CD4-positive, alpha-beta T cell treated with Interleukin-2 at 100 ng/mL for 4 hours (primary cell): Measurements from ENCODE around the gene TMED7.
A peak's percentile ranks its signal among the peaks of the same experiment; 100 is the strongest.
"Not testable (repeated sequence)": the region's sequence is repeated elsewhere in the genome, so short reads cannot be mapped to it uniquely, and the experiment has no call there.

ENCODE experiments used
- DNase-seq: peaks from one replicate; pipeline ENCODE4 v3.0.0-alpha.2; 2020; ENCODE audit warnings: low spot score

The TMED7 gene

DNA sequence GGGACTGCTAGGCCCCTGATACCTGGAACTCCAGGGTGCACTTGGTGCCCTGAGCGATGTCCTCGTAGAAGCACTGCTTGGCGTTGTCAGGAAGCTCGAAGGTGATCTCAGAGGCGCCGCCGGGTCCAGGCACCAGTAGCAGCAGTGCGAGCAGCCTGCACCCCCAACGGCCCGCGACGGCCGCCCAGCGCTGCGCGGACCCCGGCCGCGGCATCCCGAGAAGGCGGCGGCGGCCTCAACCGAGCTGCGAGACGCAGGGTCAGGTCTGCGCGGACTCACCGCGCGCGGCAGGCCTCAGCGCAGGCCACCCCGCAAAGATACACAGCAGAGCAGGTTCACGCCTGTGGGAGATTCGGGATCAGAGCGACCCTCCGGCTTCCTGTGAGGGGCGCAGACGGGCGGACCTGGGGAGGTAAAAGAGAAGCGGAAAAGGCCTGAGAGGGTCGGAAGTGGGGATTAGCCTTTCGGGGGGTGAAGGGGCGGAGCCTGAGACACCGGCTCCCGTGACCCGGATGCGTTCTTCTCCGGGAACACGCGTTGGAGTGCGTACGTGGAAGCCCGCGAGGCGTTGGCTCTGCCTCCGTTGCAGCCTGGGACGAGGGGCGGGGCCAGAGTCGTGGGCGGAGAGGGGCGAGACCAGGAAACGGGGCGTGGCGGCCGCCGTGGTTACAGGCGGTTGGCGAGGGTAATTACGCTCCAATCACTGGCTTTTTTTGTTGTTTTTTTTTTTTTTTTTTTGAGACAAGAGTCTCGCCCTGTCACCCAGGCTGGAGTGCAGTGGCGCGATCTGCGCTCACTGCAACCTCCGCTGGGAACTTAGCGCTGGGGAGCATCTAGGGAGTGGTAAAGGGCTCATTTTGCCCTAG lies at the start of gene TMED7:
TSS of gene TMED7 (minus strand) at position 458 of the 866 bp plus-strand sequence. CDS start at position 214, 244 bp downstream.
- peak; percentile 99 for DNase-seq

DNA sequence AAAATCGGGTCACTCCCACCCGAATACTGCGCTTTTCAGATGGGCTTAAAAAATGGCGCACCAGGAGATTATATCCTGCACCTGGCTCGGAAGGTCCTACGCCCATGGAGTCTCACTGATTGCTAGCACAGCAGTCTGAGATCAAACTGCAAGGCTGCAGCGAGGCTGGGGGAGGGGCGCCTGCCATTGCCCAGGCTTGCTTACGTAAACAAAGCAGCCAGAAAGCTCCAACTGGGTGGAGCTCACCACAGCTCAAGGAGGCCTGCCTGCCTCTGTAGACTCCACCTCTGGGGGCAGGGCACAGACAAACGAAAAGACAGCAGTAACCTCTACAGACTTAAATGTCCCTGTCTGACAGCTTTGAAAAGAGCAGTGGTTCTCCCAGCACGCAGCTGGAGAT lies 48.9 kb upstream of the TMED7 start:
- not testable (repeated sequence) for DNase-seq

DNA sequence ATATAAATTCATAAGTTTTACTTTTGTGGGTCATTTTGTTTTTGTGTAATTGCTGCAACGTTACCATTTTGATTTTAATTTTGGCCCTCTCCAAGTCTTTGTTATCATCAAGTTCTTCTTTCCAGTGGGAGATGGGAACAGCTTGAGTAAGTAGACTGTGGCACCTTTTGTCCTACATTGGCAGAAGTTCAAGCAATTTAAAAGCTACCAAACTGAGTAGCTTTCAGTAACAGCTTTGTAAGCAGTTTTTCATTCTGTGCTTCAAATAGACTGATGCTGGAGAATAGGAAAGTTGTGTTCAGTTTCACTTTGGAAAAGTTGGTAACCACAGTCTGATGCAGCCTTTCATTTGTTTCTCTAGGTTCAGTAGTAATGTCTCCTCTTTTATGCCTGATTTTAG lies 47.8 kb upstream of the TMED7 start:
- no peak for DNase-seq

DNA sequence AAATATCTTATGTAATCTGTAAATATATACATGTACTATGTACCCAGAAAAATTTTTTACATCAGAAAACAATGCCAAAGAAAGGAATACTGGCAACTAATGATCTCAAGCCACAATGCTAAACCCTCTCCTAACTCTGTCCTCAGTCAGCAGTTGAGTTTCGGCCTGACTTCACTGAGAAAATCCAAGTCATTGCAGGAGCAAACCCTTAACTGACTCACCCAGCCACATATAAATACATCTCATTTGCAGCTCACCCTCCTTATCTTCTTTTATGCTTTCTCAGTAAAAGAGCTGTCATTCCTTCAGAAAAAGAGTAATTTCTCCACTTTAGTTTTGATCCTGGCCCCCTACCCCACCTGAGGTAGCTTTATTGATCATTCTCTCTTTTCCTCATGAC lies 46.1 kb upstream of the TMED7 start:
- no peak for DNase-seq

DNA sequence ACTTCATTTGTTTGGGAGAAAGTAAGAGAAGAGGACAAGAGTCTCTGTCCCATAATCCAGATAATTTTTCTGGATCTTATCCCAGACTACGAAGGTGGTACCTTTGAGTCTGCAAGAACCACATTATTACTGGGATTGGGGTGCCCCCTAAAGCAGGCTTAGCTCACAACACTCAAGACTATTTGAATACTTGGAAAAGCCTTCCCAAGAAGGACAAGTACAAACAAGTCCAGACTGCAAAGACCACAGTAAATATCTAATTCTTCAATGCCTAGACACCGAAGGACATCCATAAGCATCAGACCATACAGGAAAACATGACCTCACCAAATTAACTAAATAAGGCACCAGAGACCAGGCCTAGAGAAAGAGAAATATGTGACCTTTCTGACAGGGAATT lies 40.2 kb upstream of the TMED7 start:
- no peak for DNase-seq

DNA sequence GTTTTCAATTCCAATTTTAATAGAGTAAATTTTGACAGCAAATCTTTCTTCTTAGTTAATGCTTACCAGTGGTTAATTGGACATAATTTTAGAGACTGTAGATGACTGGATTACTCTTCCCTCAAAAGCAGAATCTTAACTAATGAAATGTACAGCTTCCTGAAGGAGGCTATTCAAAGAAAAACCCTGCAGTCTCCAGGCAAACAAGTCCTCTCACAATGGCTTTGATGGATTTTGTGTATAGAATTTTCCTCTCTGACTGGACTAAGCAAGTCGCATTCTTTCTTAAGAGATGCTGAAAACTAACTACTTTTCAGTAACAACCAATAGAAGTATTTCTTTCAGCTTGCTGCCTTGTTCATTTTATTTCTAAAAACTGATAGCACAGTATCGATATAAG lies 35.7 kb upstream of the TMED7 start:
- no peak for DNase-seq

DNA sequence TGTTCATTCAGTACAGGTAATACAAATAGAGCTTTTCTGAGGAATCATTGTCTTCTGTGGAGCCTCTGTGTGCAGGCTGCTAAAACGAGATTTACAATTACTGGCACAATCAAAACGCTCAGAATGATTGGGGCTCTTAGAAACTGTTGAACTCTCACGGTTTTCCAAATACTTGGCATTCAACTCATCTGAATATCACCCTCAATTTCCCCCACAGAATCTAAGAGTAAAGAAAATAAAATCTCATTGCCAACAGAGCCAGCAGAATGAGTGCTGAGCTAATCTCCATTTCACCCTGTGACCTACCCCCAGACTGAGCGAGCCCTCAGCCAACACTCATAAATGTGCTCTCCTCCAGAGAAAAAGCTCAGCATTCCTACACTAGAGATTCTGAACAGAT lies 35.3 kb upstream of the TMED7 start:
- DNase-seq: no peak

DNA sequence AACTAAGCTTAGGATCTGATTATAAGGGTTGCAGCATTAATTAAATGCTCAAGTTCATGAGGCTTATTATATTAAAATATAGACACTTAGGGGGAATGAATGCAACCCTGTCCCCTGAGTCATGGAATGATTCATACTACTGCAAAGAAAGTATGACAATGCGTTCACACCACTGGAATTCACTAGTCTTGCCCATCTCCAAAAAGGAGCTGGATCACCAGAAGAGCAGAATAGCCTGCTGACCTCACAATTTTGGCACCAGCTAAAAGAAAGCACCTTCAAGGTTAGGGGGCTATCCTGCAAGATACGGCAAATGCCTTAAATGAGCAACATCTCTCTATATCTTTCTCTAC lies 32.0 kb upstream of the TMED7 start:
- no peak for DNase-seq

DNA sequence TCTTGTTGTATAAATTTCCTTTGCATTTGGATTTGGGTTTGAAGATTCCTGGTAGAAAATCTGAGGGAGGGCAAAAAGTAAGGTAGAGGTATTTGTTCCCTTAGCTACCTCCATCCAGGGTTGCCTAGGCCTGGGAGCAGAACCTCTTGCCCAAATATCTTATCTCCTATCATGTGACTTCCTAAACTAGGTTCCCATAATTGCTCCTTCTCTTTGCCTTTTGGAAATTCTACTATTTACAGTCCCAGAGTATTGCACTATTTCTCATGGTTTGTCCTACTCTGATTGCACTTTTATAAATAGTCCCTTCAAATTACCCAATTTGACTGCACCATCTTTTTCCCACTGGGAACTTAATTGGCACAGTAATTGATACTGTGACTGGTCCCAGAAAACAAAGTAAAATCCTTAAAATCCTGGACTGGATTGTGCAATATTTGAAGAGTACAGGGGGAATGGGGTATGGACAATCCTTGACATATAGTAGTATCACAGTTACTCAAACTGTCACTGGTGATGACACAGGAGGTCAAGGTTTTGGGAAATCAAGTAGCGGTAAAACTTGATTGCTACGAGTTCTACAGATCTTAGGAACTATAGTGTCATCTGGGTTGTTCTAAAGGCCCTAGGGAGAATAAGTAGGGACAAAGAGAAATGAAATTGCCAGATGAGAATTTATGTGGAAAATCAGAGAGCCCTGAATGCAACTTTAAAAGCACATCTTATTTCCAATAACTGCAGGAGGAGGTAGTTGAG lies 31.5 kb upstream of the TMED7 start:
- no peak for DNase-seq

DNA sequence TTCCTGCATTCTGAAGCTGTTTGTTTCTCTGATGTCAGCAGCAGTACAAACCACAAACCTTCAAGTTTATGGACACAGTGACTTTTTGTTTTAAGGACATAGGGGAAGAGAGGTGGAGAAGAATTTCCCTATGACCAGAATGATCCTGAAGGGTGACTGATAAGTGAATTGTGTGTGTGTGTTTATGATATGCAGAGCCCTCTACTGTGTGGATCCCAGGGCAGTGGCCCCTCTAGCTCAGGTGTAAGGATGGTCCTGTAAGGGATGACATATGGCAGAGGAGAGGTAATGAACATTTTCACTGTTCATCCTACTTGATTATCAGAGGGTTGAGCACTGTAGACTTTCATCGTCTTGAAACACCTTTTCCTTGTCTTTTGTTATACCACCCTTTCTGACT lies 30.6 kb upstream of the TMED7 start:
- DNase-seq: no peak

DNA sequence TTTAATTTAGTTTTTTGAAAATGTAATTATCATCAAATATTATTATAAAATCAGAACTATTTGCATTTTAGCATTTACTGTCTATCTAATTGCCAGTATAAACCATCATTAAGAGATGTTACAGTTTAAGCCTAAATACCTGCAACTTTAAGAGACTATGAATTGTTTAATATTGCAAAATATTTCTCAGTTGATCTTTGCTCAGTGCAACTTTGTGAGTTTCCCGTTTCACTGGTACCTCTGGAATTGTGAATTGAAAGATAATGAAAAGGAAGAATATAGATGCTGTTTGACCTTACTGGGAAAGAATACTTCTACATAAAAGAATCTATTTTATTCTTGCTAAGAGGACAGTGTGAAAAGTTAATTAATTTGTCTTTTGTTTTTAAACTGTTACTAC lies 30.2 kb upstream of the TMED7 start:
- no peak for DNase-seq

DNA sequence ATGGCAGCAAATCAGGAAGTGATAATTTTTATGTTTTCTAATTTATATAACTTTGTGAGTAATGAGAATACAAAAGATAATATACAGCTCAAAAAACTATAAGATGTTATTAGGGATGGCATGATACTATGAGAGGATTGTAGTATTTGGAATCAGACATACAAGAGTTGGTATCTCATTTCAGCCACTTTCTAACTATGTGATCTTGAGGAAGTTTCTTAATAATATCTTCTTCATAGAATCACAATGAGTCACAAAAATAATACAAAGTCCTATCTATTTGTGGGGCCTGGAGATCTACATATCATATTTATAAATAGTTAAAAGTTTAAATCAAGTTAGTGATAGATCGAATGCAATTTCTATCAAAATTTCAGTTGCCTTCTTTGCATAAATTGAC lies 23.7 kb upstream of the TMED7 start:
- DNase-seq: no peak

DNA sequence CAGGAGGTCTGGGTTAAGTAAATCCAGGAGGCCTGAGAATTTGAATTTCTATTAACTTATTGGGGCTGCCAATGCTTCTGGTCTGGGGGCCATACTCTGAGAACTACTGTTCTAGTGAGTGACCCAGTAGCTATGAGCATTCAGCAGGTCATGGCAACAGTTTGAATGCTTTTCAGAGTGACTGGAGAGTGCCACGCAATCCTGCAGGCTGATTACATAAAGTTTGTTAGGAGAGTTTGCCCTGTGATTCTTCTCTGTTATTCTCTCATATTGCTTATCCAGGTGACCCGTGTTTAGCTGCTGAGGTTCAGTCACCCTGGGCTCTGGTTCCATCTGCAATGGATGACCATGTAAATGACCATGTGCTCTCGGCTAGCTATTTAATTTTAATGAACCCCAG lies 22.2 kb upstream of the TMED7 start:
- DNase-seq: no peak

DNA sequence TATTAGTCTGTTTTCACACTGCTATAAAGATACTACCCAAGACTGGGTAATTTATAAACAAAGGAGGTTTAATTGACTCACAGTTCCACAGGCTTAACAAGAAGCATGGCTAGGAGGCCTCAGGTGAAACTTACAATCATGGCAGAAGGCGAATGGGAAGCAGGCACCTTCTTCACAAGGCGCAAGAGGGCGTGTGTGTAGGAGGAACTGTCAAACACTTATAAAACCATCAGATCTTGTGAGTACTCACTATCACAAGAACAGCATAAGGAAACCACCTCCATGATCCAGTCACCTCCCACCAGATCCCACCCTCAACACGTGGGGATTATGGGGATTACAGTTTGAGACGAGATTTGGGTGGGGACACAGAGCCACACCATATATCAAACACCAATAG lies 19.6 kb upstream of the TMED7 start:
- DNase-seq: not testable (repeated sequence)

DNA sequence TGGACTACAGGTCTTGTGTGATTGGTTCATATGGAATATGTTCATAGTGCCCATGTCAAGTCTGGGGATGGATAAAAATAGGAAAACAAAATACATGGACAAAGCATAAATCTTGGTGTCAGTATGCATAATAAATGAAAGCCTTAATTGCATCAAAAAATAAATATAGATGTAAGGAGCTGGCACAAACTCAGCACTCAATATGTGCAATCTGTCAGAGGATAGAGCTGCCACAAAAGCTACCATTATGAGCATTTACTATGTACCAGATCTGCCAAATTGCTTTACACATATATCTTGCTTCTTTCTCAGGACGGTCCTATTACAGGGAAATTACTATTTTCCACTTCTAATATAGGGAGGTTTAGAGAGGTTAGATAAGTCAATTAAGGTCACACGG lies 18.2 kb upstream of the TMED7 start:
- DNase-seq: no peak

DNA sequence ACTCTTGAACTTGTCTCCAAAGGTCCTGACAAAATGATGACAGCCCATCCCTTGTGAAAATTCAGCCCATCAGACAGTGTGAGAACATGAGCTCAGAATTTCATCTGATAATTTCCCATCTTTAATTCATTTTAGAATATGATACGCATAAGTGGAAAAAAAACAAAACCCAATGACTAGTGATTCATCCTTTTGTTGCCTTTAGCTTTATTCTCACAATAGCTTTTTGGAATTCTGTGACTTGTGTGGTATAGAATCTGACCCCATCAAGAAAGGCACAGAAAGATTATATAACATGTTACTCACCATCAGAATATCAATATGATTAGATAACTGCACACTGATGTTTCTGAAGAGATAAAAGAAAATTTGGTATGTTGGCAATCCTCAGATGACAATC lies 16.1 kb upstream of the TMED7 start:
- no peak for DNase-seq

DNA sequence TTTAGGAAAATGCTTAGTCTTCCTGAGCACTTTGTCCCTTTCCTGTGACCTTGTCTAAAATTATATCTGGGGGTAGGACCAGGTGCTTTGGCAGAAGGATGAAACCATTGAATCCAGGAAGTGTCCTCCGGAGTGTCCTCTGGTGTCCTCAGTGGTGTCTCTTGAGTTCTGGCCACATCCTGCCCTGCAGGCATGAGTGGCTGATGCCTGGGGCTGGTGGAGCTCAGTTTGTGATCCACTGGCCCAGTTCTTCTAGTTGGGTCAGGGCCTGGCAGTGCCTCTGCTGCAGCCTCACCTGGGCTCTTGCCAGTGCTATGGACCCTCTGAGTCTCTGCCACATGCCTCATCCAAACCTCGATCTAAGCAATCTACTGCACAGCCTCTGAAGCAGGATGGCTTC lies 14.4 kb upstream of the TMED7 start:
- no peak for DNase-seq

DNA sequence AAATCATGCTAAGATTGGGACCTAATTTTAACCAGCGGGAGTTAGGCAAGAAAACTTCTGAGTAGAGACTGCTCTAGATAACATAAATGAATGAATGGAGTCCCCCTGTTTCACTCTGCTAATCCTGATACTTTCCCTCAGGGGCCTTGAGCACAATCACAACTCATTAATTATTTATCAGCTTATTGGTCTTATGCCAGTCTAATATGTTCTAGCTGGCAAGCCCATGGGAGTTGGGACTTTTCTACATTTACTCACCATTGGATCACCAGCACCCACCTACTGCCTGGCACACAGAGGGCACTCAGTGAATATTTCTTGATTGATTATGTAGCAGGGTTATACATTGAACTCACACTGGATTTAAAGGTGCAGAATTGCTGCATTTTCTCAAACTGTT lies 13.5 kb upstream of the TMED7 start:
- no peak for DNase-seq

DNA sequence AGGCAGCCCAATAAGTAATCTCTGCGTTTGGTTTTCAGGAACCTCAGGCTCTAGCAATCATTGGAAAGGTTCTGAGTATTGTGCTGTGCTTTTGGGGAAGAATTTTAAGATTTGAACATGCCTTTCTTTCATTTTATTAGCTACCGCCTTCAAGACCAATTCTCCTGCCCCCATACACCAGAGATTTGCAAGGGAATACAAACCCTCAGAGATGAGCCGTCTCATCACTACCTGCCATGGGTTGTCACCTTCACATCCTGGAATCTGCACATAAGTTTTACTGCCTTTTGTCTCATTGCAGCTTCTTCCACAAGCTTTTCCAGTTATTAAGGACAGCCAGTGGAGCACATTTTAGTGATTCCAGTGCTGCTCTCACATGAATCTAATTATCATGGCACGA lies 11.7 kb upstream of the TMED7 start:
- no peak for DNase-seq

DNA sequence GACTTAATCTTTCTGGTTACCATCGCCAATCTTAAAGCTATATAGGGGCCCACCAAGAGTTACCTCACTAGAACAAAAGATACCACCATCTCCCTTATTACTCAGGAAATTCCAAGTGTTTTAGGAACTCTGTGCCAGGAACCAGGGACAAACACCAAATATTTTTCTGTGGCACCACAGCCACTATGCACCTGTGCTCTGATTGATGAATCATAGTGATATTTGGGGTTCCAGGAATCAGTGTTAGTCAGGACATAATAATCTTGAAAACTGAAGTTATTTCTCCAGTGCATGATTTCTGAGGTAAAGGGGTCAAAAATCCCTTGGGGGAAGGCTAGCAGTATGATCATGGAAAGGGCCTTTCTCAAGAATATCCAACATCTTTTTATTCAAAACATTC lies 10.2 kb upstream of the TMED7 start:
- no peak for DNase-seq

DNA sequence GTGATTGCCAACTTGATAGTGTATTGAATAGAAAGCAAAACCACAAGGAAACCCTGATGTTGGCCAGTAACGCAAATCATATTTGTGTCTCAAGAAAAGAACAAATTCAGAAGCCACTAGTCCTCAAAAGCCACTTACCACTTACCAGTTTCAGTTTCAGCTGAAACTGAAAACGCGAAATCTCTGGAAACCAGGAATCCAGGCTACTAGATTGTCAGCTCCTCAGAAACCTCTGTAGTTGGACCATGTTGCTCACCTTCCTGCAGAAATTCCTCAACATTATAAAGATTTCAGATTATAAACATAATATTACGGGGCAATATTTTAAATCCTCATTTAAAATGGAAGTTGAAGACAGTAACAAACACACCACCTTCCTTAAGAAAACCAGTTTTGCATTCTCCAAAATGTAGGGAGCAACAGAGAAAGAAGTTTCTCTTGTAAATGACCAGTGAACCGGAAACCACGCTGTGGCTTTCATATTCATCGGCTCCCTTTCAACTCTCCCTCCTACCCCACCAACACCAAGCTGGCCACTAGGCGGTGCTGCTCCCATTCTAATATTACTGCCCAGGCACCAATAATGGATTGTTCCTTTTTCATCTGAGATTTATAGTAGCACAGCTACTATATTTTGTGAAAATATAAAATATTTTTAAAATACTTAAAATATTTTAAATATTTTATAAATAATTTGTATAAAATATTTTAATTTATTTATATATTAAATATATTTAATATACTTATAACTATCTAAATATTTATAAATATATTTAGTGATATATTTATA lies 8.7 kb upstream of the TMED7 start:
- peak; percentile 85 for DNase-seq

DNA sequence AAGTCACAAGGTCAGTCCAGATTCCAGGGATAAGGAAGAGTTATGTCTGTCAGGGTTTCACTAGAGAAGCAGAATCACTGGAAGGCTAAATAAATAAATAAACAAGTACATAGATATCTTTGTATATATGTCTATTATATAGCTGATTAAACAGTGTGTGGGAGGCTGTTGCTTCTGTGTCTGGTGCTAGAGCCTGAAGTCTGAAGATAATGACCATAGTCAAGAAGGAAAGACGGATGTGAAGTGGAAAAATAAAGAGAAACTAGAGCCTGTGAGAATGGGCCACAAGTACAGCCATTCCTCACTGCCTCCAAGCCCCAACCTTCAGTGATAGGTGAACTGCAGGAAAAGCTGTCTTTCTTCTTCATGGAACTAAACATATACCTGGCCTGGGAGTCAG lies 4.1 kb upstream of the TMED7 start:
- DNase-seq: no peak
